ENCODE results near the gene CHPF.

Gene CHPF

GRCh38 chr2:219540784-219541504 is 2.7 kb downstream of the CHPF start:
- Histone ChIP-seq H3K4me3 (replicated peaks; ENCODE audit: insufficient read depth, low read length) (no peak overlapping the region), H3K27ac (replicated peaks) (no peak overlapping the region), H3K27me3 (ENCODE audit: insufficient read depth, poor library complexity, severe bottlenecking) (peaks cover 39% of the 10 kb centered on the region)
- TF ChIP-seq CTCF (IDR thresholded peaks at IDR 0.05; ENCODE audit: insufficient read depth, low read length), result no peak
- no peak for TF ChIP-seq SPI1 (IDR thresholded peaks at IDR 0.05; ENCODE audit: borderline replicate concordance, low read depth)
- no peak for TF ChIP-seq REST (IDR thresholded peaks at IDR 0.05; ENCODE audit: insufficient replicate concordance, low read depth)
- TF ChIP-seq GABPA (IDR thresholded peaks at IDR 0.05; ENCODE audit: low read depth), result no peak
- no peak for TF ChIP-seq POLR2AphosphoS5 (IDR thresholded peaks at IDR 0.05; ENCODE audit: low read depth)
- no peak for DNase-seq (ENCODE audit: low read depth in 1 of 2, low spot score in 1 of 2)

- DNase-seq (ENCODE audit: low read depth in 1 of 2, low spot score in 1 of 2), result no peak
- Histone ChIP-seq H3K4me3 (replicated peaks; ENCODE audit: insufficient read depth, low read length) (no peak overlapping the region), H3K27ac (replicated peaks) (no peak overlapping the region), H3K27me3 (ENCODE audit: insufficient read depth, poor library complexity, severe bottlenecking) (peaks cover 36% of the 10 kb centered on the region)
- TF ChIP-seq GABPA (IDR thresholded peaks at IDR 0.05; ENCODE audit: low read depth), result no peak
- no peak for TF ChIP-seq SPI1 (IDR thresholded peaks at IDR 0.05; ENCODE audit: borderline replicate concordance, low read depth)
- TF ChIP-seq POLR2AphosphoS5 (IDR thresholded peaks at IDR 0.05; ENCODE audit: low read depth), result no peak
- no peak for TF ChIP-seq CTCF (IDR thresholded peaks at IDR 0.05; ENCODE audit: insufficient read depth, low read length)
- TF ChIP-seq REST (IDR thresholded peaks at IDR 0.05; ENCODE audit: insufficient replicate concordance, low read depth), result no peak
Observed at GRCh38 chr2:219539926-219540678, 3.5 kb downstream of the CHPF start.

- Histone ChIP-seq H3K4me3 (replicated peaks; ENCODE audit: insufficient read depth, low read length) (no peak overlapping the region), H3K27me3 (ENCODE audit: insufficient read depth, poor library complexity, severe bottlenecking) (peaks cover 28% of the 10 kb centered on the region), H3K27ac (replicated peaks) (no peak overlapping the region)
- no peak for DNase-seq (ENCODE audit: low read depth in 1 of 2, low spot score in 1 of 2)
- no peak for TF ChIP-seq GABPA (IDR thresholded peaks at IDR 0.05; ENCODE audit: low read depth)
- TF ChIP-seq REST (IDR thresholded peaks at IDR 0.05; ENCODE audit: insufficient replicate concordance, low read depth), result no peak
- no peak for TF ChIP-seq SPI1 (IDR thresholded peaks at IDR 0.05; ENCODE audit: borderline replicate concordance, low read depth)
- no peak for TF ChIP-seq CTCF (IDR thresholded peaks at IDR 0.05; ENCODE audit: insufficient read depth, low read length)
- no peak for TF ChIP-seq POLR2AphosphoS5 (IDR thresholded peaks at IDR 0.05; ENCODE audit: low read depth)
Observed at GRCh38 chr2:219538956-219539788, 4.4 kb downstream of the CHPF start.

Data from HL-60 (cell line).